ENCODE results near the gene EDRF1.
"Not testable (repeated sequence)": the region's sequence is repeated elsewhere in the genome, so short reads cannot be mapped to it uniquely, and the experiment has no call there.

The EDRF1 gene

DNA sequence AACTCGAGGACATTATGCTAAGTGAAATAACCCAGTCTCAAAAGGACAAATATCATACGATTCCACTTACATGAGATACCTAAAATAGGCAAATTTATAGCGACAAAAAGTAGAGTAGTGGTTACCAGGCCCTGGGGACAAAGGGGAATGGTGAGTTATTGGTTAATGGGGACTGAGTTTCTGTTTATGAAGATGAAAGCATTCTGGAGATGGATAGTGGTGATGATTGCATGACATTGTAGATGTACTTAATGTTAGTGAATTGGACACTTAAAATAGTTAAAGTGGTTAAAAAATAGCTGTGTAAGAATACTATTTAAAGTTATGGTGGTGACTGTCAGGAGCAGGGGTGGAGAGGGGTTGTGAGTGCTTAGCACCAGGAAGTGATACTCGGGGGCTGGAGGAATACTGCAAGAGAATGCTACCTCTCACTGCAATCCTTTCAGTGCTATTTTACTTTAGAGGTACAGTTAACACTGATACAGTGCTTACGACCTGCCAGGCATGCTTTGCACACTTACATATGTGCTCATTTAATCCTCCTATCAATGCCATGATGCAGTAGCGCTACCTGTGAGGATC lies 19.9 kb upstream of the EDRF1 start:
- peaks cover 7 to 24% (median 14%) of the 10 kb centered on the region in 10 experiments for H3K4me1 ChIP-seq
- H3K4me2 ChIP-seq: peak overlapping the region; percentile 12 to 64 (median 42); a peak in 16 of 22 replicates
- no peak for TF ChIP-seq Cebpa-rat (IDR thresholded peaks at IDR 0.05)
- H3K27ac ChIP-seq: no peak overlapping the region
- H3K4me3 ChIP-seq: no peak overlapping the region
- no peaks in the 10 kb centered on the region for H3K36me3 ChIP-seq
- no peaks in the 10 kb centered on the region for H4K20me1 ChIP-seq
- H3K9me3 ChIP-seq (replicated peaks in 1 of 11): peaks cover 0 to 8% (median 0%) of the 10 kb centered on the region in 11 experiments; a peak in 5 of 22 replicates
- H3K27me3 ChIP-seq: no peaks in the 10 kb centered on the region
- H3K9ac ChIP-seq: no peak overlapping the region

DNA sequence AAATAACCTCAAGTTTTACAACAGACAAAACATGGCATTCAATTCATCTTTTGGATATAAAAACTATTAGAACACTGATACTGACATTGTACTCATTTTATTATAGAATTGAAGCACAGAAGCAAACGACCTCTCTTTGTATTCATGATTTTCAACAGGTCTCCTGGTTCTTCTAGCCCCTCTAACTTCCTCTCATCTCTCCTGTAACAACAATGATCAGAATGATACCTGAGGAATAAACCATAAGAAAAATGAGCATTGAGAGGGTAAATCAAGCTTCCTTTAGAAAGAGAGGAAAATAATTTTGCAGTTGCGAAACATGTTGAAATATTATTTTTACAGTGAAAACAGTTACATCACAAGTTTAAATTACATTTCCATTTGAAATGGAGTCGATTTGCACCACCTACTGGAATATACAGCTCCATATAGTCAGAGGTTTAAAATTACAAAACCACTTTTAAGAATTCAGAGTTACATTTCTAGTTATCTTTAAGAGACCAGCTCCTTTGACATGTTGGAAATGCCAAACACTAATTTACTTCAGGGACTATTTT lies 19.1 kb upstream of the EDRF1 start:
- peaks cover 7 to 24% (median 14%) of the 10 kb centered on the region in 10 experiments for H3K4me1 ChIP-seq
- peak overlapping the region in 10 of 11 experiments; percentile 12 to 64 (median 40); a peak in 10 of 22 replicates for H3K4me2 ChIP-seq
- H3K27me3 ChIP-seq: no peaks in the 10 kb centered on the region
- H3K9ac ChIP-seq: no peak overlapping the region
- TF ChIP-seq Cebpa-rat (IDR thresholded peaks at IDR 0.05): 0 out of 22 replicates have a peak, but pooled peaks of 1 of the 11 experiments have one; percentile 47
- no peaks in the 10 kb centered on the region for H4K20me1 ChIP-seq
- H3K4me3 ChIP-seq: no peak overlapping the region
- no peak overlapping the region for H3K27ac ChIP-seq
- peaks cover 0 to 8% (median 0%) of the 10 kb centered on the region in 11 experiments; a peak in 5 of 22 replicates for H3K9me3 ChIP-seq (replicated peaks in 1 of 11)
- H3K36me3 ChIP-seq: no peaks in the 10 kb centered on the region

DNA sequence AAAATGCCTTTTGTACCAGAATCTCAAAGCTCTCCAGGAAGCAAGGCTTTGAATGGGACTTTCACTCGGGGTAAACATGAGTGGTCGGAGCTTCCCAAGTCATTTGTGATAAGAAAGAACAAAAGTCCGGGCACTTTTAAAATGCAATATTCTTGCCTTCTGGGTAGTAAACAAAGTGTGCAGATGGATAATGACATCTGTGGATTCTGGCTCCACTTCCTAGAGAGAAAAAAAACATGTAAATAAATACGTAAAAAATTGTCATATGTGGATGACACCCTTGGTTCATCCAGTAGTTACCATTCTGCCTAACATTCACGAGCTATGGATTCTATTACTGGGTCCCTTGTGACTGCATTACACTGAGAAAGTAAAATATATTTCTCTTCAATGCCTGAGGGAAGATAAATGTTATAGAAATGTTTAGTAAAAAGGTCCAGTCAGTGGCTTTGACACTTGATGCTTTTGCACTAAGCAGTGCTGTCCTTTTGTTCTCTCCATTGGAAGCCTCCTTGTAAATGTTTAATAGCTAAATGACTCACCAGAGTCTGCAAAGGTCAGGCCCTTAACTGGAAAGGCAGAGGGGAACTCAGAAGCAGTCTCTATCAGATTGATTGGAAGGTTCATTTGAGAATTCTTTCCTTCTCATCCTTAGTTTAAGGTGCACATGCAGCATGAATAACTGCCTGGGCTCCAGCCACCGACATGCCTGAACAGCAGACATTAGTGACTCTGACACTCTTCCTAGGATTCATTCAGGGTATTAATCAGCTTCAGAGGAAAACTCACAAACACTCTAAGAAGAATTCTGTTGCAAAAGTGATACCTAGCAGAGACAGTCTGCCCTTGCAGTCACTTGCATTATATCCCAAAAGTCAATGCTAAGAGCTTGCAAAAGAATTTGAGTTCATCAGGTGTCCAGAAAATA lies 11.7 kb upstream of the EDRF1 start:
- H3K4me2 ChIP-seq: peak overlapping the region in 4 of 11 experiments; percentile 58 to 78 (median 72); a peak in 5 of 22 replicates
- H3K27ac ChIP-seq: no peak overlapping the region

DNA sequence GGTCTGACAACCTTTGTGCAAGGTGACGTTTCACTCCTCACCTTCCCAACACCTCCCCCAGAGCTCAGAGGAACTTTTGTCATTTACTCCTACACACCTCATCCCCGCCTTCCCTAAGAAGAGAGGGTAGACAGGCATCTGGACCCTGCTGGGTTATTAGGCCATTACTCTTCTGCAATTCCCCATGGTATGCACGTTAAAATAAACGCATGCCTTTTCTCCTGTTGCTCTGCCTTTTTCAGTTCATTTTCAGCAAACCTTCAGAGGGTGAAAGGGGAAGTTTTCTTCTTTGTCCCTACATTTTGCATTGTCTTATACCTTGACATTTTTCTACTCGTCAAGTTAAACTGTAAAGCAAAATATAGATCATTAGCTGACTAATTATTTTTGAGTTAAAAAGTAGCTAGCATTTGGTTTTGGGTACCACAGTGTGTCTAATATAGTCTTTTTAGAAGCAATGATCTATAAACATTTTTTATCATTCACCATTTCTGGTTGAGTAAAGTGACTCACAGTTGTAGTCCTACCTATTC lies 10.5 kb upstream of the EDRF1 start:
- peak overlapping the region in 3 of 11 experiments; percentile 30 to 47 (median 38); a peak in 4 of 22 replicates for H3K27ac ChIP-seq
- H3K4me2 ChIP-seq: peak overlapping the region in 10 of 11 experiments; percentile 27 to 78 (median 56); a peak in 17 of 22 replicates
- H4K20me1 ChIP-seq: no peaks in the 10 kb centered on the region; a peak in 1 of 22 replicates
- peaks cover 11 to 58% (median 30%) of the 10 kb centered on the region in 10 experiments for H3K4me1 ChIP-seq
- no peak for TF ChIP-seq Cebpa-rat (IDR thresholded peaks at IDR 0.05)
- H3K4me3 ChIP-seq: no peak overlapping the region
- peaks cover 0 to 15% (median 7%) of the 10 kb centered on the region in 11 experiments; a peak in 7 of 22 replicates for H3K9me3 ChIP-seq (replicated peaks in 1 of 11)
- H3K9ac ChIP-seq: peak overlapping the region in 3 of 11 experiments; percentile 26 to 62 (median 53); a peak in 3 of 22 replicates
- no peaks in the 10 kb centered on the region for H3K36me3 ChIP-seq
- no peaks in the 10 kb centered on the region for H3K27me3 ChIP-seq

More for the DNA sequence above, 11.7 kb upstream of the EDRF1 start:
- H3K4me1 ChIP-seq: peaks cover 11 to 58% (median 30%) of the 10 kb centered on the region in 10 experiments
- H3K36me3 ChIP-seq: no peaks in the 10 kb centered on the region
- no peak overlapping the region for H3K9ac ChIP-seq
- H3K4me3 ChIP-seq: no peak overlapping the region
- H4K20me1 ChIP-seq: no peaks in the 10 kb centered on the region
- no peak for TF ChIP-seq Cebpa-rat (IDR thresholded peaks at IDR 0.05)
- peaks cover 0 to 15% (median 10%) of the 10 kb centered on the region in 11 experiments; a peak in 11 of 22 replicates for H3K9me3 ChIP-seq (replicated peaks in 1 of 11)
- H3K27me3 ChIP-seq: no peaks in the 10 kb centered on the region

DNA sequence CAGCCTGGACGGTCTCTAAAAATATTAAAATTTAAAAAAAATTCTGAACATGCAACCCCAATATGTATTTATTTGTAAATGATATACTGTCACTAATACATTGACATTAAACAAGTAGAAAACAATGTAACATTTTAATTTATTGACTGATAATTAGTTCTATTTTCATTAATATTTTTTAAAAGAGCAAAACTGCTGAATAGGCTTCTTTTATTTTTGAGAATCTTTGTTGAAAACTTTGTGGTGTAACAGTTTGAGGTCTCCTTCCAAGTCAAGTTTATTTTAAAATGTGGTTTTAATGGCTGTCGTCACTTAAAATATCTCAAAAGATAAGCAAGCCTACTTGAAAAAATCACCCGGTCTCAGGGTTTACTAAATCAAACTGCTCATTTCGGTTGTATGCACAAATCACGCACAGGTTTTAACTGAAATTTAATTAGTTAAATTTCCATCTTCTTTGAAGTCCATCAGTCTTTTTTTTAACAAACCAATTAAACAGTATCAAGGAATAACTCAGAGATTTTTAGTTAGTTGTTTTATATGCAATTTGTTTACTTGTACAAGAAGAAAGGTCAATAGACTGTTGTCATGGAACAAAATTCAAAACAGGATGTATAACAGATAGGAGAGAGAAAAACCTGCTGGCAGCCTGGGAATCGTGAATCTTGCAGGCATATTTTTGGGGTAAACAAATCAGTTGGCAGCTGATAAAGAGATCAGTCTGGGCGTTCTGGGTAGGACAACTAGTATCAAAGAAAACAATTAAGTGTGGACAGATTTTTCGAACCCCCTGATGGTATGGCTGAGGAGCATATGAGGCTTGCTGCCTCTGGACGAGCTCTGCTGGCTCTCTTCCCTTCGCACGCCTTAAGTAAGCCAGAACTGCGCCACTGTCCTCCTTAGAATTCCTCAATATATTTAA lies 9.7 kb upstream of the EDRF1 start:
- H3K4me3 ChIP-seq: 0 out of 20 replicates have a peak overlapping the region, but pooled peaks of 1 of the 10 experiments have one; percentile 12
- peak overlapping the region; percentile 21 to 78 (median 53); a peak in 17 of 22 replicates for H3K4me2 ChIP-seq
- H3K27me3 ChIP-seq: no peaks in the 10 kb centered on the region
- H3K4me1 ChIP-seq: peaks cover 11 to 58% (median 30%) of the 10 kb centered on the region in 10 experiments
- H4K20me1 ChIP-seq: no peaks in the 10 kb centered on the region; a peak in 1 of 22 replicates
- peak overlapping the region in 7 of 11 experiments; percentile 13 to 62 (median 26); a peak in 10 of 22 replicates for H3K9ac ChIP-seq
- peak overlapping the region in 6 of 11 experiments; percentile 8 to 47 (median 26); a peak in 9 of 22 replicates for H3K27ac ChIP-seq
- no peaks in the 10 kb centered on the region for H3K36me3 ChIP-seq
- peaks cover 0 to 15% (median 7%) of the 10 kb centered on the region in 11 experiments; a peak in 7 of 22 replicates for H3K9me3 ChIP-seq (replicated peaks in 1 of 11)
- TF ChIP-seq Cebpa-rat (IDR thresholded peaks at IDR 0.05): no peak

DNA sequence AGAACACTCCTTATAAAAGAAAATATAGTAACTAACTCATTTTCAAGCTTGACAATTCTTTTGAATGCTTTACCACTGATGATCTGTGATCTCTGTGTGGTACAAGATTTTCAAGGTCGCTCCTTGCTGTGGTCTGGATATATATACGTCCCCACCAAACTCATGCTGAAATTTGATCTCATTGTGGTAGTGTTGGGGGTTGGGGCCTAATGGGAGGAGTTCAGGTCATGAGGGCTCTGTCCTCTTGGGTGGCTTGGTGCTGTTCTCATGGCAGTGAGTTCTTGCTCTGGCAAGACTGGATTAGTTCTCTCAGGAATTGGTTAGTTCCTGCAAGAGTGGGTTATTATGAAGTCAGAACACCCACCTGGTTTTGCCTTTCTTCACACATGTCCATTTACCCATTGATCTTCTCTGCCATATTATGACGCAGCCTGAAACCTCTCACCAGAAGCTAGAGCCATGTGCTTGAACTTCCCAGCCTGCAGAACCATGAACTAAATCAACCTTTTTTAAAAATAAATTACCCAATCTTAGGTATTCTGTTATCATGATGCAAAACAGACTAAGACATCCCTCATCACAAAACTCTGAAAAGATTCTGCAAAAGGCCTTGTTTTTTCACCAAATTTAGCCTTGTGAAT lies 8.3 kb upstream of the EDRF1 start:
- Histone ChIP-seq H3K27ac (no peak overlapping the region), H3K9ac (no peak overlapping the region), H3K4me3 (no peak overlapping the region), H3K4me1 (peaks cover 11 to 54% (median 30%) of the 10 kb centered on the region in 10 experiments), H3K36me3 (no peaks in the 10 kb centered on the region), H3K27me3 (no peaks in the 10 kb centered on the region), H3K4me2 (peak overlapping the region in 4 of 11 experiments; percentile 45 to 78 (median 64); a peak in 8 of 22 replicates), H3K9me3 (replicated peaks in 1 of 11) (peaks cover 0 to 17% (median 10%) of the 10 kb centered on the region in 11 experiments; a peak in 9 of 22 replicates), H4K20me1 (no peaks in the 10 kb centered on the region; a peak in 1 of 22 replicates)
- no peak for TF ChIP-seq Cebpa-rat (IDR thresholded peaks at IDR 0.05)

DNA sequence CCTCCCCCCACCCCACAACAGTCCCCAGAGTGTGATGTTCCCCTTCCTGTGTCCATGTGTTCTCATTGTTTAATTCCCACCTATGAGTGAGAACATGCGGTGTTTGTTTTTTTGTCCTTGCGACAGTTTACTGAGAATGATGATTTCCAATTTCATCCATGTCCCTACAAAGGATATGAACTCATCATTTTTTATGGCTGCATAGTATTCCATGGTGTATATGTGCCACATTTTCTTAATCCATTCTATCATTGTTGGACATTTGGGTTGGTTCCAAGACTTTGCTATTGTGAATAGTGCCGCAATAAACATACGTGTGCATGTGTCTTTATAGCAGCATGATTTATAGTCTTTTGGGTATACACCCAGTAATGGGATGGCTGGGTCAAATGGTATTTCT lies 4.8 kb upstream of the EDRF1 start:
- not testable (repeated sequence) for H3K4me3 ChIP-seq, H3K4me2 ChIP-seq, H3K27ac ChIP-seq, H3K9ac ChIP-seq, H3K36me3 ChIP-seq, H4K20me1 ChIP-seq, H3K27me3 ChIP-seq
- H3K4me1 ChIP-seq: peaks cover 11 to 29% (median 19%) of the 10 kb centered on the region in 10 experiments
- peaks cover 0 to 23% (median 14%) of the 10 kb centered on the region in 11 experiments; a peak in 15 of 22 replicates for H3K9me3 ChIP-seq (replicated peaks in 1 of 11)

Data from BLaER1 treated with 17β-estradiol and CSF1 and Interleukin-3, amounts not matched to agents 10 nM and 100 nM (cell line).